NT2/D1 (cell line): Measurements from ENCODE around the gene CD274.
A peak's percentile ranks its signal among the peaks of the same experiment; 100 is the strongest.
"Not testable (repeated sequence)": the region's sequence is repeated elsewhere in the genome, so short reads cannot be mapped to it uniquely, and the experiment has no call there.

ENCODE experiments used
- DNase-seq: peaks from one replicate; pipeline ENCODE4 v3.0.0-alpha.2; 2011; ENCODE audit warnings: low read depth, low spot score
- H3K27me3 ChIP-seq: 2 replicates; pipeline ENCODE4 v1.6.0; 2011; ENCODE audit warnings: mild to moderate bottlenecking; ENCODE audit not compliant: insufficient read length, insufficient read depth
- H3K36me3 ChIP-seq: 2 replicates; pipeline ENCODE4 v1.6.1; 2011; ENCODE audit warnings: mild to moderate bottlenecking, low read length, mixed read lengths; ENCODE audit not compliant: insufficient read depth, insufficient read length
- H3K4me1 ChIP-seq: 2 replicates; pipeline ENCODE4 v1.5.1; 2011; ENCODE audit not compliant: insufficient read depth, insufficient read length
- H3K4me3 ChIP-seq: 2 replicates; pipeline ENCODE4 v1.5.1; 2011; ENCODE audit warnings: low read depth; ENCODE audit not compliant: insufficient read length
- H3K9ac ChIP-seq: 2 replicates; pipeline ENCODE4 v1.6.0; 2011; ENCODE audit warnings: low read depth; ENCODE audit not compliant: insufficient read length
- H3K9me3 ChIP-seq: 2 replicates; pipeline ENCODE4 v1.5.1; 2011; ENCODE audit warnings: mild to moderate bottlenecking, low read length; ENCODE audit not compliant: insufficient read depth
- SUZ12 ChIP-seq: IDR thresholded peaks from 2 replicates; pipeline ENCODE4 v1.6.1; 2011; ENCODE audit not compliant: insufficient read length, insufficient read depth; ENCODE audit errors: extremely low read depth
- YY1 ChIP-seq: IDR thresholded peaks from 2 replicates; pipeline ENCODE4 v1.6.1; 2011; ENCODE audit not compliant: insufficient read length, insufficient read depth
- ZNF274 ChIP-seq: IDR thresholded peaks from 2 replicates; pipeline ENCODE4 v1.6.1; 2011; ENCODE audit warnings: mild to moderate bottlenecking, low read depth, low read length

Gene CD274

GRCh38 chr9:5433841-5434810, 16.2 kb upstream of the CD274 start:
- DNase-seq, H3K9ac ChIP-seq, H3K4me1 ChIP-seq, H3K27me3 ChIP-seq, H3K4me3 ChIP-seq: not testable (repeated sequence)
- Histone ChIP-seq H3K9me3 (peaks cover 56% of the 10 kb centered on the region), H3K36me3 (peaks cover 45% of the 10 kb centered on the region)

- H3K9ac ChIP-seq = no peak overlapping the region
- peaks cover 30% of the 10 kb centered on the region for H3K36me3 ChIP-seq
- no peak overlapping the region for H3K4me3 ChIP-seq
- H3K4me1 ChIP-seq = no peaks in the 10 kb centered on the region
- DNase-seq = no peak
- H3K9me3 ChIP-seq = peaks cover 56% of the 10 kb centered on the region
- TF ChIP-seq YY1 = no peak
- no peak for TF ChIP-seq ZNF274
- no peak for TF ChIP-seq SUZ12
- no peaks in the 10 kb centered on the region for H3K27me3 ChIP-seq
Observed at GRCh38 chr9:5435912-5436311, 14.4 kb upstream of the CD274 start.

DNA sequence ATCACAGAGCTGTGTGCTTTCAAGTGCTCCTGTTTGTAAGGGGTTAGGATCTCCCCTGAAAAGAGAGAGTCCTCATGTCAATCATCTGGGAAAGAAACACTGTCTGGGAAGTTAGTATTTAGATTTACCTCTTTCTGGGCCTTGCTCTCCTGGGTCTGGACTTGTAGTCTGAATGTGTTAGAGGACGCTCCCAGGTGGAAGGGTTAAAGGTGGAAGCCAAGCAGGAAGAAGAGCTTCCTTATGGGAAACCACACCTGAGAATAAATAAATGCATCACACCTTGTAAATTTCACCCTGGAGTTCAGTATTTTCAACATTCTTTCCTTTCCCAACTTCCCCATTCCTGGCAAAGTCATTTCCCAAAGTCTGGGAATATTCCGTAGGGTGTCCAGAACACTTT, 13.9 kb upstream of the CD274 start:
- no peak overlapping the region for H3K9ac ChIP-seq
- peaks cover 27% of the 10 kb centered on the region for H3K36me3 ChIP-seq
- DNase-seq = no peak
- H3K4me3 ChIP-seq = no peak overlapping the region
- H3K9me3 ChIP-seq = peaks cover 51% of the 10 kb centered on the region
- no peak for TF ChIP-seq YY1
- no peak for TF ChIP-seq ZNF274
- no peak for TF ChIP-seq SUZ12
- no peaks in the 10 kb centered on the region for H3K27me3 ChIP-seq
- H3K4me1 ChIP-seq = no peaks in the 10 kb centered on the region

DNA sequence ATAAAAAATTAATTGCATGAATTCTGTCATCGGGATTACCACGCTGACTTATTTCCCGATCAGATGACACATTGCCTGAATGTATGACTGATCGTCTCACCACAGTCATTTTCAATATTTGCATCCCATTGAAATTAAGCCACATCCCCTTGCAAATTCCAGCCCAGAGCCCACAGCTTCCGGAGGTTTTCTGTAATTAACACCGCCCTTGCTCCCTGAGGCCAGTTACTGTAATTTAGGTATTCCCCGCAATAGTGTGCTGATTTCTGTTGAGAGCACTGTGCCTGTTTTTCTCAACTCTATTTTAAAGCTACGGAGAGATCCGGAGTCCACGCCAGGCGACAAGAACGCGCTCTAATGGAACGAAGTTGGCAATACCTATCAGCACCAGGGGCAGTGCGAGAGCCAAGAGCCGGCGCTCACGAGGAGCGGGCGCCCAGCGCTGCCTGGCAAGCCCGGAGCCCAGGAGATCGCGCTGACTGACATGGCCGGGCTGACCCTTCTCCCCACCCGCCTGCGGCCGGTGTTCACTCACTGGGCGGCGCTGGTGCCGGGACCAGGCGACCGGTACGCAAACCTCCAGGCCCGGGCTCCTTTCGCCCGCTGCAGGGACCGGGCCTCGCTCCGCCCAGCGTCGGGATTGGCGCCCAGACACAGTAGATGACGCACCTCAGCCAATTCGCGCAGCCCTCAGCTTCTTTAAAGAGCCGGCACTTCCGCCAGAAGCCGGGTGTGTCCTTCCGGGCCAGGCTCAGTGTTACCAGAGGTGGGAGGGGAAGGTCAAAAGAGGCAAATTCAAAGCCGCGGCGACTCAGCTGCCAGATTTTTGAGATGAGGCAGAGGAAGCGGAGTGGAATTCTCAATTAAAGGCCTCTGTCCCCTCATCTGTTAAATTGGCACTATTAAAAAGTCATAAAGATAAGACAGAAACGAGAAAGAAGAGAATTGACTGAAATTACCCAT, 12.8 kb upstream of the CD274 start, which contains the start of gene PLGRKT:
PLGRKT (minus strand) TSS at position 672 of the 963 bp plus-strand sequence. CDS start 5,948 bp downstream, outside the sequence.
- Histone ChIP-seq H3K36me3 (peaks cover 16% of the 10 kb centered on the region), H3K9me3 (peaks cover 40% of the 10 kb centered on the region), H3K4me1 (no peaks in the 10 kb centered on the region), H3K9ac (peak within 1 kb of the TSS; percentile 85), H3K27me3 (no peaks in the 10 kb centered on the region), H3K4me3 (peak within 1 kb of the TSS; percentile 78)
- DNase-seq = peak; percentile 86
- TF ChIP-seq YY1 (no peak), SUZ12 (no peak), ZNF274 (no peak)

GRCh38 chr9:5438301-5439162, 11.8 kb upstream of the CD274 start:
- Histone ChIP-seq H3K36me3 (peaks cover 15% of the 10 kb centered on the region), H3K27me3 (no peaks in the 10 kb centered on the region), H3K4me3 (peak overlapping the region; percentile 78), H3K9ac (peak overlapping the region; percentile 54), H3K4me1 (no peaks in the 10 kb centered on the region), H3K9me3 (peaks cover 30% of the 10 kb centered on the region)
- DNase-seq = no peak
- TF ChIP-seq ZNF274 = no peak
- TF ChIP-seq SUZ12 = no peak
- no peak for TF ChIP-seq YY1

DNA sequence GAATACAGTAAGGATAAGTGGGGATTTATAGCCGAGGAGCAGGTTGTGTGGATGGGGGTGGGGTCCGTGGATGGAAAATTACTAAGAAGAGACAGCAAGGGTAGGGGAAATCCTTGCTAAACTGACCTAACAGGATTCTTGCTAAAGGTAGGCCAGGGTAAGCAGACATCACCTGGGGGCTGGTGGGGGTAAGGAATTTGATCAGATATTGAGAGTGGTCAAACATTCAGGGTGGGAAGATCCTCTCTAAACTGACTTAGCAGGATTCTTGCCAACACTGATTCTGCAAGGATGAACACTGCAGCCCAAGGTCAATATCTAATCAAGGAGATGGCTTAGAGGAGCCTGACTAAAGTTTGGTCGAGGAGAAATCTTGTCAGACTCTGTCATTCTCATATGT, 9.9 kb upstream of the CD274 start:
- TF ChIP-seq ZNF274 (no peak), SUZ12 (no peak), YY1 (no peak)
- Histone ChIP-seq H3K36me3 (peaks cover 12% of the 10 kb centered on the region), H3K4me3 (no peak overlapping the region), H3K9ac (no peak overlapping the region), H3K4me1 (no peaks in the 10 kb centered on the region), H3K27me3 (no peaks in the 10 kb centered on the region), H3K9me3 (peaks cover 14% of the 10 kb centered on the region)
- DNase-seq = no peak
